DOHH2 (cell line): ENCODE measurements around the gene CORO1C.

Source experiments
- EZH2phosphoT487 ChIP-seq: fragments of 200-600 bp; sonication (generic); IDR thresholded peaks from 2 replicates; pipeline ENCODE4 v1.6.1; 2017; ENCODE audit warnings: borderline replicate concordance, mild to moderate bottlenecking, antibody characterized with exemption, low read length, moderate library complexity, mixed read lengths
- TF ChIP-seq, protein P1 (sequence below): fragments of 200-600 bp; sonication (generic); IDR thresholded peaks from one replicate; pipeline ENCODE4 v1.5.1; 2014; ENCODE audit warnings: antibody characterized with exemption, mild to moderate bottlenecking, low read depth, low read length; ENCODE audit not compliant: poor library complexity, severe bottlenecking

DNA sequence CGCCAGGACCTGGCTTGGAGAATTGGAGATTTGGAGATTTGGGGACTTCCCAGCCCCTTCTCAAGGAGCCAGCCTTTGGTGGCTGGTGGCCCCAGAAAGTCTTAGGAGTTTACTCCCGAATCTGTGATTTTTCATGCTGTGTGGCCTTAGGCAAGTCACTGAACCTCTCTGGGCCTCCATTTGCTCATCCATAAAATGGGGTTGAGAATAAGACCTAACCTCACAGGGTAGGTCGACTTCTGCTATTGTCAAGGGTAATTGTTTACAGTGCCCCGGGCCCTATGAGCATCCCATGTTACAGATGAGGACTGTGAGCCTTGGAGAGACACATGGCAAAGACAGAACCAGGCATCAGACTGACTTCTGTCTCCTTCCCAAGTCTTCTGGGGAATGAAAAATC lies 117.3 kb downstream of the CORO1C start:
- TF ChIP-seq, protein P1, sequence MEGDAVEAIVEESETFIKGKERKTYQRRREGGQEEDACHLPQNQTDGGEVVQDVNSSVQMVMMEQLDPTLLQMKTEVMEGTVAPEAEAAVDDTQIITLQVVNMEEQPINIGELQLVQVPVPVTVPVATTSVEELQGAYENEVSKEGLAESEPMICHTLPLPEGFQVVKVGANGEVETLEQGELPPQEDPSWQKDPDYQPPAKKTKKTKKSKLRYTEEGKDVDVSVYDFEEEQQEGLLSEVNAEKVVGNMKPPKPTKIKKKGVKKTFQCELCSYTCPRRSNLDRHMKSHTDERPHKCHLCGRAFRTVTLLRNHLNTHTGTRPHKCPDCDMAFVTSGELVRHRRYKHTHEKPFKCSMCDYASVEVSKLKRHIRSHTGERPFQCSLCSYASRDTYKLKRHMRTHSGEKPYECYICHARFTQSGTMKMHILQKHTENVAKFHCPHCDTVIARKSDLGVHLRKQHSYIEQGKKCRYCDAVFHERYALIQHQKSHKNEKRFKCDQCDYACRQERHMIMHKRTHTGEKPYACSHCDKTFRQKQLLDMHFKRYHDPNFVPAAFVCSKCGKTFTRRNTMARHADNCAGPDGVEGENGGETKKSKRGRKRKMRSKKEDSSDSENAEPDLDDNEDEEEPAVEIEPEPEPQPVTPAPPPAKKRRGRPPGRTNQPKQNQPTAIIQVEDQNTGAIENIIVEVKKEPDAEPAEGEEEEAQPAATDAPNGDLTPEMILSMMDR, result no peak
- no peak for TF ChIP-seq EZH2phosphoT487
